Hematopoietic multipotent progenitor cell (in vitro differentiated cells): ENCODE measurements around the gene TCERG1L. TPM values are rescaled to one million over a fixed set of nuclear protein-coding genes. Genes with fewer than 3 reads are reported as not detected.
"Not testable (repeated sequence)": the region's sequence is repeated elsewhere in the genome, so short reads cannot be mapped to it uniquely, and the experiment has no call there.

Source experiments
- DNase-seq, 3 donors: peaks; one replicate each; pipeline ENCODE4 v3.0.0-alpha.2; 2011 to 2015; ENCODE audit warnings: low read depth in 2 of 3, low spot score in 2 of 3
- total RNA-seq: library from RNA; depleted of rRNA; stranded (reverse); fragments of >200 nt; gene quantifications from one replicate; pipeline ENCODE4 v1.2.3, GENCODE V29; 2012

The TCERG1L gene
- total RNA-seq, 1 donor, result under 0.01 TPM

DNA sequence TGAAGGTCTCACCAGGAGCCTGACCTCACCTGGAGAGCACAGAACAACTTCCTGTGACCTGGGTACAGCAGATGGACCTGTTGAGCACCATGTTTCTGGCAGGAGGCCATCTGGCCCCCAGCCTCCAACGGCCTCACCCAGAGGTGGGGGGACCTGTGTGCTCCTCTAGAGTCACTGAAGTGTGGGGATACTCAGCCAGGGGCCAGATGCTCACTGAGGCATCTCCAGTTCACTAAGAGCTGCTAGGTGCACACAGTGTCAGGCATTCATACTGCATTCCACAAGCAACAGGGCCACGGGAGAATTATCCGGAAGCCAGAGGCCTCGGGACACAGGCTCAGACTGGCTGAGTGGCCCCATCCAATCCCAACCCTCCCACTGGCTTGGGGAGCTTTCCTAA, 161.4 kb downstream of the TCERG1L start:
- DNase-seq, result no peak

DNA sequence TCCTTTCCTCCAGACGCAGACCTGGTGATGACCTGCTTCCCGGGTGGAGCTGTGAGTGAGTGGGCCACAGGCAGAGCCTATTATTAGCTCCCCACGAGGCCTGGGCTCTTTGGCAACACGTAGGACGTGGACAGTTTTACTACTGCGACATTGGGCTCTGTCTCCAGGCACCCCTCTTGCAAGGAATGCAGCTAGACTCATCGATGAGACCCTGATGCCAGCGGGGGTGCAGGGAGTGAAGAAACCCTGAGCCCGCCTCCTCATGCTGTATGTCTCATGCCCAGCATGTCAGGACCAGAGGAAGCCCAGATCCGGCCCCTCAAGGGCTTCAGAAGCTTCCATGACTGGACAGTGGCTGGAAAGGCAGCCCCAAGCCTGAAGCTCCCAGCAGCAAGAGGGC, 161.9 kb downstream of the TCERG1L start:
- no peak for DNase-seq

DNA sequence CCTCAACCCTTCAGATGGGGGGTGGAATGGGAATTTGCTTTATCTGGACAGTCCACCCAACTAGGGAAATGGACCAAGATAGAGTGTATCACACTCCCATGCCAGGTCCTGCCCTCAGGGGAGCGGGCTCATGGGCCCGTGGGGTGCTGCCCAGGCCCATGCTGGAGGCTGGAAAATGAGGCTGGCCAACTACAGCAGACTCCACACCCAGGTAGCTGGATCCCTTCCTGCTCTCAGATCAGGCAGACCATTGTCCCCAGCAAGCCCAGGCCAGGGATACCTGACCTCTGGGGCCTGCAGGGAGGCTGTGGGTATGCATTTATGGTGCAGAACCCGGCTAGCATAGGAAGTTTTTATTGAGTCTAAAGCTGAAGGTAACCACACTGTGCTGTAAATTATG, 162.4 kb downstream of the TCERG1L start:
- no peak for DNase-seq

DNA sequence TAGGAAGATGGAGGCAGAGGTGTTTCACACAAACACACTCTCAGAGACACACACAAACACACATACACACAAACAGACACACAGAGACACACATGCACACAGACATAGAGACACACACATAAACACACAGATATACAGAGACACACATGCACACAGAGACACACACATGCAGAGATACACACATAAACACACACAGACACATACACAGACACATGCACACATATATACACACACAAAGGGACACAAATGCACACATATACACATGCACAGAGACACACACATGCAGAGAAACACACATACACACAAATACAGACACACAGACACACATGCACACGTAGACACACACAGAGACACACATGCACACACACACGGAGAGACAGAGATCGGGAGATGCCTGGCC, 163.3 kb downstream of the TCERG1L start:
- DNase-seq, result no peak

GRCh38 chr10:131147301-131147975, 164.1 kb downstream of the TCERG1L start:
- no peak for DNase-seq

DNA sequence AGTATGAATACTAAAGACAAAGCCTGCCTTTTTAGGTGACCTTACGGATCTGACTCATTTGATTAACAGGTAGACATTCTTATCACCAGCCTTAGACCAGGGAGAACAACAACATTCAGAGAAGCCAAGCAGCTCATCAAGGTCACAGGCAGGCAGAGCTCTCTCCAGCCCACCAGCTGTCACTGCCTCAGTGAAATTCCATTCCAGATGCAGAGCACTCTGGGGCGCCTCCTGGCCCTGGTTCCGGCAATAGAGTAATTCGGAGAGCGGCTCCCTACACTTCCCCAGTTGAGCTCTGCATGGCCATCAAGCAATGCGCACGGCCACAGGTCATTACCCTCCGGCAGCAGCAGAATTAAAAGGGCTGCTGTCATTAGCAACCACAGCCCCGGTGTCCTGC, 164.7 kb downstream of the TCERG1L start:
- no peak for DNase-seq

- DNase-seq, result no peak
Observed at GRCh38 chr10:131145756-131146155, 165.8 kb downstream of the TCERG1L start.

- DNase-seq, result no peak
Observed at GRCh38 chr10:131144711-131145375, 166.7 kb downstream of the TCERG1L start.

DNA sequence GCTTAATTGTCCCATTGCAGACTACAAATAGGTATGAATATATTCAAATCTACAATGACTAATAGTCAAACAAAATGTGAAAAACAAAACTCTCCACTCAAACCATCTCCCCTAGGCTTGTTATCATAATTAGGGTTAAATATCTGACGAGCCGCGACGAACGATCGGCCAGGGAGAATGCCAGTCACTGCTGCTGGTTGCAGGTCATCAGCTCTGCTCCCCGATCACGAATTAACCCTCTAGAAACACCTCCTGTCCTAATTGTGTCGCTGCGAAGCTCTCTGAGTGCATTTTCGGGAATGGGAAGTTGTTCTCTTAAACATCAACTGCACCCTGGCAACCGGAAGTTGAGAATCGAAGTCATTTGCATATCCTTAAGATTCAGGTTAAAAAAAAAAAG, 167.3 kb downstream of the TCERG1L start:
- DNase-seq, result no peak

DNA sequence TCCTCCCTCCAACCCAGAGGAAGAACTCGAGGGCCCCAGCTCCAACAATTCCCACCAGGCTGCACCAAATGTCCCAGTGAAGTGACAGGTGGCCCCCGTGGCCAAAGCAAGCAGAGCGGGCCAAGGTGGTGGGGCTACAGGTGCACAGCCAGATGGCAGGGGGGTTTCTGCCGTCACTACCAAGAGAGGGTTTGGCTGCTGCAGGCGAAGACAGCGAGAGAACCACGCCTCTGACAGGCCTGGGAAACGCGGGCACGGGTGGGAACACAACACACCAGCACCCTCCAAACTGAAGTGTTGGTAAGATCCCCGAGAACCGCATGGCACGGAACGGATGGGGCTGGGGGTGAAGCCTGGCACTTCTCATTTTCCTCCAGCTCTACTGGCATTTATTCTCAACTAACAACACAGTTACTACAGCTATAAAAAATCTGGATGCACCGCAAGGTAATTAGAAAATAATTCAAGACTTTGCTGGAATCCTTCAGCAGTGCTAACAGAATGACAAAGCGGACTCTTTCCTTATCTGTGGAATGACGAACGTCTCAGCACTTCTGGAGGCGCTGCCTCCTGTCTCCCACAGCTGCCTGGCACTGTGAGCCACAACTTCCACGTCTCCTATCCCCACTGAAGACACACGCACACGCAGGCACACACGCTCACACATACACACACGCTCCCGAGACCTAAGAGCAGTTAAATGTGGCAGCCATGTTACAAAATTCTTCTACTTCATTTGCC, 167.9 kb downstream of the TCERG1L start:
- no peak for DNase-seq

DNA sequence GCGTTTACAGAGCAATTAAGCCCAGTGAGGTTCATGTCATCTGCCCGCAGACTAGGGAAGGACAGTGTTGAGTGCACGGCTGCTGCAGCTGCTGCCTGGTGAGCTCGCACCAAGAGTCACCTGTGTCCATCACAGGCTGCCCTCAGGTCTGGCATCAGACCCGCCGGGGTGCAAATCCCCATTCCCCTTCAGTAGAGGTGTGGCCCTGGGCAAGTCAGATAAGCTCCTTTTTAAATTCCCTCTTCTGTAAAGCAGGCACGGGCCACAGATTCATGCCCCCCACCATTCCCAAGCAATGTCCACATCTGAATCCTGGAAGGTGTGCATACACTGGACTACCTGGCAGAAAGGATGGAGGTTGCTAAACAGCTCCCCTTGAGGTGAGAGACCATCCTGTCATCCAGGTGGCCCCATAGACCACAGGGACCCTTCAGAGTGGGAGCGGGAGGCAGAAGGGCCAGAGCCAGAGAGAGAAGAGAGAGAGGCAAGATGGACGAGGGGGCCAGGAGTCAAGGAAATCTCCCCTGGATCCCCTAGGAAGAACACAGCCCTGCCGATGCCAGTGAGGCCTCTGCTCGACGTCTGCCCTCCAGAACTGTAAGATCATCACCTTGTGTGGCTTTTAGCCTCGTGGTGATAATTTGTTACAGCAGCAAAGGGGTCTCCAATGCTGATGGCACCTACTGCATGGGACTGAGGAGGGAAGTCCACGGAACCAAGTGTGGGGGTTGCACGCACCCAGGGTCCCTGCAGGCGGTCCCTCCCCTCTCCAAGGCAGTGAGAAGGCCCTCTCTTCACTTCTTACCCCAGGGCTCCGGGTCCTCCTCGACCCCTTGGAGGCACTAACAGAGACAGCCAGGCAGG, 168.8 kb downstream of the TCERG1L start:
- no peak for DNase-seq

GRCh38 chr10:131141645-131142516, 169.6 kb downstream of the TCERG1L start:
- DNase-seq, result no peak

GRCh38 chr10:131141207-131141606, 170.3 kb downstream of the TCERG1L start:
- no peak for DNase-seq

GRCh38 chr10:131140606-131141005, 170.9 kb downstream of the TCERG1L start:
- DNase-seq, result no peak

- DNase-seq, result no peak
Observed at GRCh38 chr10:131137223-131137622, 174.3 kb downstream of the TCERG1L start.

DNA sequence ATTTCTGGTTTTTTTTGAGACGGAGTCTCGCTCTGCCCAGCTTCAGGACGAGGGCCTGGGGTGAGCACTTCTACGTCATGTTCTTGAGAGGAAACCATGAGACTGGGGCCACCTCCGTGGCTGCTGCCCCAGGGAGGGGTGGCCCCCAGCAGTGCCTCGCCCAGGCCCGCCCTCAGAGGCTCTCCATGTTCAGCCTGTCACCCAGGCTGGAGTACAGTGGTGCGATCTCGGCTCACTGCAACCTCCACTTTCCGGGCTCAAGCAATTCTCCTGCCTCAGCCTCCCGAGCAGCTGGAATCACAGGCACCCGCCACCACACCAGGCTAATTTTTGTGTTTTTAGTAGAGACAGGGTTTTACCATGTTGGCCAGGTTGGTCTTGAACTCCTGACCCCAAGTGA, 175.2 kb downstream of the TCERG1L start:
- DNase-seq, result not testable (repeated sequence)

GRCh38 chr10:131135716-131136115, 175.8 kb downstream of the TCERG1L start:
- DNase-seq, result no peak

DNA sequence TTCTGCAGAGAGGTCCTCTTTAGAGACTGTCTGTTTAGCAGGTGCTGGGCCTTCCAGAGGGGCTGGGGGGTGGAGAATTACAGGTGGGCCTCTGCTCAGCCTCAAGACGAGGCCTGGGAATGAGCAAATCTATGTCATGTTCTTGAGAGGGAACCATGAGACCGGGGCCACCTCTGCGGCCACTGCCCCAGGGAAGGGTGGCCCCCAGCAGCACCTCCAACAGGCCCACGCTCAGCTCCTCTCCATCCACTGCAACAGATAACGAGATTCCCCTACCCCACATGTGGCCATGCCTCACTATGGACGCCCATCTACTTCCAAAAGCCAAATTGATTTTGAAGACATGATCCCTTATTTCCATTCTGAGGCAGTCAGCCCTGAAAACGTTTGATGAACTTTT, 176.9 kb downstream of the TCERG1L start:
- no peak for DNase-seq

DNA sequence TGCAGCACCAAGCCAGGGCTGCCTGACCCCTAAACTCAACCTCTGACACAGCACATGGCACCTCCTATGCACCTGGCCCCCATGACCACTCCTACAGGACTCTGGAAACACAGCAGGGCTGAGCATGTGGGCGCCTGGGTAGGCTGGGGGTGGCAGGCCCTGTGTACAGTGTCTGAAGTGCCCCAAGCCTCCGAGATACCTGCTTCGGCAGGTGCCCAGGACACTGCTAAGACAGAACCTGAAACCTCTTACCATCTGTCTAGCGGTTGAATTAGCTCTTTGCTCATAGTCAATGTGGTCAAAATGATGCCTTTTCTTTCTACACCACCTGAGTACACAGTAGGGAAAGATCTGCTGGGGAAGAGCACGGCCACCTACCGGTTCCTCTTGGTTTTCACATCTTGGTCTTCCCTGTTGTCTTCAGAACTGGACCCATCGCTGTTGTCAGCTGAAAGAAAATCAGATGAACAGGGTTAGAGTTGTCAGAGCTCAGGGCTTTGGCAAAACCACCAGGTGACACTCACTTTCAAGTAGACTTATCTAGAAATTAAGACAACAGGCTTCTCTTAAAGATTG, 177.4 kb downstream of the TCERG1L start:
- no peak for DNase-seq

- DNase-seq, result no peak
Observed at GRCh38 chr10:131132681-131133080, 178.8 kb downstream of the TCERG1L start.
